Vagina (tissue), 2 donors: ENCODE results near the gene GNAT1. TPM values are rescaled to one million over a fixed set of nuclear protein-coding genes. Genes with fewer than 3 reads are reported as not detected.

Experiments
- DNase-seq, 2 donors: peaks; one replicate each; pipeline ENCODE4 v3.0.0-alpha.2; 2017; ENCODE audit errors: extremely low spot score in 2 of 2
- H3K27ac ChIP-seq: fragments of 200-600 bp; sonication (generic); one replicate; pipeline ENCODE4 v1.5.1; 2019
- H3K27me3 ChIP-seq: fragments of 200-600 bp; sonication (generic); one replicate; pipeline ENCODE4 v1.5.1; 2019
- H3K36me3 ChIP-seq, 2 donors: fragments of 200-600 bp; sonication (generic); one replicate each; pipeline ENCODE4 v1.5.1; 2017 to 2019
- H3K4me1 ChIP-seq: fragments of 200-600 bp; sonication (generic); one replicate; pipeline ENCODE4 v1.5.1; 2019
- H3K4me3 ChIP-seq, 2 donors: fragments of 200-600 bp; sonication (generic); 1 replicate in 1 of 2; 2 replicates in 1 of 2; pipeline ENCODE4 v1.5.1; 2016 to 2019
- H3K9me3 ChIP-seq: fragments of 200-600 bp; sonication (generic); one replicate; pipeline ENCODE4 v1.5.1; 2019
- POLR2A ChIP-seq, 2 donors: fragments of 450-650 bp; IDR thresholded peaks; one replicate each; pipeline ENCODE4 v1.6.1; 2017; ENCODE audit warnings: antibody characterized with exemption in 2 of 2, mild to moderate bottlenecking in 2 of 2, moderate library complexity in 2 of 2
- POLR2AphosphoS5 ChIP-seq, 2 donors: sonication (generic); formaldehyde crosslinking; IDR thresholded peaks; one replicate each; pipeline ENCODE4 v1.9.0; 2017; ENCODE audit warnings: antibody characterized with exemption in 2 of 2, mild to moderate bottlenecking in 2 of 2, low read depth in 1 of 2; ENCODE audit not compliant: insufficient read depth in 1 of 2
- intact Hi-C: fragments of 100-400 bp; cut with DNase I; formaldehyde crosslinking; loops from one replicate; pipeline ENCODE4 v1.15.1; 2023
- total RNA-seq: library from RNA; depleted of rRNA; stranded (reverse); fragments of >200 nt; gene quantifications from one replicate; pipeline ENCODE4 v1.2.3, GENCODE V29; 2016
- TF ChIP-seq, protein P1 (sequence below), 3 experiments: fragments of 450-650 bp in 2 of 3; fragments of 200-600 bp in 1 of 3; sonication (generic) in 1 of 3; IDR thresholded peaks; one replicate each; pipeline ENCODE4 v1.5.1; 2017 to 2019; ENCODE audit warnings: antibody characterized with exemption in 3 of 3, mild to moderate bottlenecking in 2 of 3, moderate library complexity in 2 of 3

The GNAT1 gene
- total RNA-seq, 1 donor from 2014 or later = not detected

DNA sequence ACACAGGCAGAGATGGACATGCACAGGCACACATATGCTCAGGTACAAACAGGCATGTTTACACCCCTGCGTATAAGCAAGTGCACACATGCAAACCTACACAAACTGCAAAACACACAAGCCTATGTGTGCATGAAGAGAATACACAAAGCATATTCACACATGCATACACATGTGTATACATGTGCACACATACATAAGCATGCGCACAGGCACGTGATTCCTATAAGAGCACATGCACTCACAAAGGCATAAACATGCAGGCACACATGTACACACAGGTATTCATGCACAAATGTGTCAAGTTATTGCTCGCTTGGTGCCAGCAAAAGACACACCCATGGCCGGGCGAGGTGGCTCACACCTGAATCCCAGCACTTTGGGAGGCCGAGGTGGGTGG is 1.4 kb upstream of the GNAT1 start:
- intact Hi-C loops = loop anchor here (2.0 kb wide), 1 partner anchor 69 kb away; no protein-coding TSS in a partner anchor
- TF ChIP-seq, protein P1, sequence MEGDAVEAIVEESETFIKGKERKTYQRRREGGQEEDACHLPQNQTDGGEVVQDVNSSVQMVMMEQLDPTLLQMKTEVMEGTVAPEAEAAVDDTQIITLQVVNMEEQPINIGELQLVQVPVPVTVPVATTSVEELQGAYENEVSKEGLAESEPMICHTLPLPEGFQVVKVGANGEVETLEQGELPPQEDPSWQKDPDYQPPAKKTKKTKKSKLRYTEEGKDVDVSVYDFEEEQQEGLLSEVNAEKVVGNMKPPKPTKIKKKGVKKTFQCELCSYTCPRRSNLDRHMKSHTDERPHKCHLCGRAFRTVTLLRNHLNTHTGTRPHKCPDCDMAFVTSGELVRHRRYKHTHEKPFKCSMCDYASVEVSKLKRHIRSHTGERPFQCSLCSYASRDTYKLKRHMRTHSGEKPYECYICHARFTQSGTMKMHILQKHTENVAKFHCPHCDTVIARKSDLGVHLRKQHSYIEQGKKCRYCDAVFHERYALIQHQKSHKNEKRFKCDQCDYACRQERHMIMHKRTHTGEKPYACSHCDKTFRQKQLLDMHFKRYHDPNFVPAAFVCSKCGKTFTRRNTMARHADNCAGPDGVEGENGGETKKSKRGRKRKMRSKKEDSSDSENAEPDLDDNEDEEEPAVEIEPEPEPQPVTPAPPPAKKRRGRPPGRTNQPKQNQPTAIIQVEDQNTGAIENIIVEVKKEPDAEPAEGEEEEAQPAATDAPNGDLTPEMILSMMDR (IDR thresholded peaks at IDR 0.05) = no peak
- no peak for TF ChIP-seq POLR2A (IDR thresholded peaks at IDR 0.05)
- no peak for TF ChIP-seq POLR2AphosphoS5 (IDR thresholded peaks at IDR 0.05; ENCODE audit: insufficient read depth in 1 of 2, low read depth in 1 of 2)
- no peak for DNase-seq
- Histone ChIP-seq H3K4me3 (no peak overlapping the region), H3K36me3 (peaks cover 0 to 15% of the 10 kb centered on the region in 2 donors), H3K27me3 (peaks cover 8% of the 10 kb centered on the region), H3K27ac (no peak overlapping the region), H3K4me1 (peaks cover 25% of the 10 kb centered on the region), H3K9me3 (no peaks in the 10 kb centered on the region)

GRCh38 chr3:50192124-50192523 is 714 bp downstream of the GNAT1 start:
- intact Hi-C loops = loop anchor here (2.0 kb wide), 2 partner anchors 33 to 79 kb away; no protein-coding TSS in a partner anchor
- no peaks in the 10 kb centered on the region for H3K9me3 ChIP-seq
- DNase-seq = no peak
- TF ChIP-seq, protein P1 (IDR thresholded peaks at IDR 0.05) = no peak
- TF ChIP-seq POLR2A (IDR thresholded peaks at IDR 0.05) (no peak), POLR2AphosphoS5 (IDR thresholded peaks at IDR 0.05; ENCODE audit: insufficient read depth in 1 of 2, low read depth in 1 of 2) (no peak)
- H3K4me1 ChIP-seq = peaks cover 25% of the 10 kb centered on the region
- peaks cover 8% of the 10 kb centered on the region for H3K27me3 ChIP-seq
- no peak overlapping the region for H3K4me3 ChIP-seq
- no peak overlapping the region for H3K27ac ChIP-seq
- peaks cover 0 to 7% of the 10 kb centered on the region in 2 donors for H3K36me3 ChIP-seq

- H3K27ac ChIP-seq = no peak overlapping the region
- peaks cover 8% of the 10 kb centered on the region for H3K27me3 ChIP-seq
- DNase-seq = no peak
- H3K9me3 ChIP-seq = no peaks in the 10 kb centered on the region
- H3K4me1 ChIP-seq = peaks cover 25% of the 10 kb centered on the region
- TF ChIP-seq, protein P1 (IDR thresholded peaks at IDR 0.05) = peak; percentile 88 to 93 (median 88)
- TF ChIP-seq POLR2A (IDR thresholded peaks at IDR 0.05) = no peak
- no peak overlapping the region for H3K4me3 ChIP-seq
- H3K36me3 ChIP-seq = peaks cover 0 to 2% of the 10 kb centered on the region in 2 donors
- intact Hi-C loops = loop anchor here (2.0 kb wide), 2 partner anchors 32 to 78 kb away; no protein-coding TSS in a partner anchor
Observed at GRCh38 chr3:50192689-50193141, 1.3 kb downstream of the GNAT1 start.

- Histone ChIP-seq H3K27ac (no peak overlapping the region), H3K4me3 (peak overlapping the region in 1 of 2 donors; percentile 16), H3K9me3 (no peaks in the 10 kb centered on the region), H3K27me3 (peaks cover 8% of the 10 kb centered on the region), H3K4me1 (peaks cover 25% of the 10 kb centered on the region), H3K36me3 (no peaks in the 10 kb centered on the region)
- no peak for TF ChIP-seq POLR2AphosphoS5 (IDR thresholded peaks at IDR 0.05; ENCODE audit: insufficient read depth in 1 of 2, low read depth in 1 of 2)
- intact Hi-C loops = loop anchor here (2.0 kb wide), 2 partner anchors 32 to 78 kb away; no protein-coding TSS in a partner anchor
- DNase-seq = no peak
Observed at GRCh38 chr3:50193286-50193685, 1.9 kb downstream of the GNAT1 start.

GRCh38 chr3:50193746-50194127 is 2.3 kb downstream of the GNAT1 start:
- intact Hi-C loops = loop anchor here (2.0 kb wide), 2 partner anchors 31 to 77 kb away; no protein-coding TSS in a partner anchor
- H3K4me3 ChIP-seq = peak overlapping the region in 1 of 2 donors; percentile 16
- no peaks in the 10 kb centered on the region for H3K36me3 ChIP-seq
- TF ChIP-seq, protein P1 (IDR thresholded peaks at IDR 0.05) = no peak
- TF ChIP-seq POLR2AphosphoS5 (IDR thresholded peaks at IDR 0.05; ENCODE audit: insufficient read depth in 1 of 2, low read depth in 1 of 2) (no peak), POLR2A (IDR thresholded peaks at IDR 0.05) (no peak)
- H3K27ac ChIP-seq = no peak overlapping the region
- H3K9me3 ChIP-seq = no peaks in the 10 kb centered on the region
- peaks cover 8% of the 10 kb centered on the region for H3K27me3 ChIP-seq
- no peak for DNase-seq
- peaks cover 22% of the 10 kb centered on the region for H3K4me1 ChIP-seq
